ENCODE results near the gene APP. TPM values are rescaled to one million over a fixed set of nuclear protein-coding genes. Genes with fewer than 3 reads are reported as not detected.

APP gene
- total RNA-seq, 1 donor from 2014 or later = 334 TPM

DNA sequence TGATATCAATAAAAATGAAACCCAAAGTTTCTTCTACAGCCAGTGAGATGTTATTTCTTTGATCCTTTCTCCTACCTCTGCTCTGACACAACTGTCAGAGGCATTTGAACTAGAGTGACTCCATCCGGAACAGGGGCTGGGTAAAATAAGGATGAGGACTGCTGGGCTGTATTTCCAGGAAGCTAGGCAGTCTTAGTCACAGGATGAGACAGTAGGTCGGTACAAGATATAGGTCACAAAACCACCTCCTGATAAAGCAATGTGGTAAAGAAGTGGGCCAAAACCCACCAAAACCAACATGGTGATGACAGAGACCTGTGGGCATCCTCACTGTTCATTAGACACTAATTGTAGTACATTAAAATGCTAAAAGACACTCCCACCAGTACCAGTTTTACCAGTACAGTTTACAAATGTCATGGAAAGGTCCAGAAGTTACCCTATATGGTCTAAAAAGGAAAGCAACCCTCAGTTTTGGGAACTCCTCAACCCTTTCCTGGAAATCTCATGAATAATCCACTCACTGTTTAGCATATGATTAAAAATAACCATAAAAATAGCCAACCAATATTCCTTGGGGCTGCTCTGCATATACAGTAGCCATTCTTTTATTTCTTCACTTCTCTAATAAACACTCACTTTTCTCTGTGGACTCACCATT is 339.1 kb downstream of the APP start:
- DNase-seq (ENCODE audit: low spot score) = no peak
- intact Hi-C loops (cut with DNase I) = no loop called here
